HG02798 (cell line): Measurements from ENCODE around the gene PRTG.
A peak's percentile ranks its signal among the peaks of the same experiment; 100 is the strongest.
"Not testable (repeated sequence)": the region's sequence is repeated elsewhere in the genome, so short reads cannot be mapped to it uniquely, and the experiment has no call there.

Experiments
- ATAC-seq: cut with Tn5 transposase; IDR thresholded peaks from one replicate; pipeline ENCODE4 v1.9.1; 2021; ENCODE audit warnings: mild to moderate bottlenecking; ENCODE audit not compliant: unreplicated experiment, poor library complexity

PRTG gene

GRCh38 chr15:55652909-55653495 lies 90.0 kb downstream of the PRTG start:
- ATAC-seq: no peak

- no peak for ATAC-seq
These were observed 90.6 kb downstream of the PRTG start for GRCh38 chr15:55652359-55652758.

GRCh38 chr15:55649058-55649423 lies 93.9 kb downstream of the PRTG start:
- no peak for ATAC-seq

- ATAC-seq: no peak
These were observed 104.2 kb downstream of the PRTG start for GRCh38 chr15:55638764-55639163.

- no peak for ATAC-seq
These were observed 105.9 kb downstream of the PRTG start for GRCh38 chr15:55637086-55637485.

- no peak for ATAC-seq
These were observed 109.2 kb downstream of the PRTG start for GRCh38 chr15:55633731-55634130.

- ATAC-seq: no peak
These were observed 110.5 kb downstream of the PRTG start for GRCh38 chr15:55632434-55632833.

GRCh38 chr15:55630858-55631257 lies 112.1 kb downstream of the PRTG start:
- no peak for ATAC-seq

- no peak for ATAC-seq
These were observed 114.6 kb downstream of the PRTG start for GRCh38 chr15:55628369-55628730.

GRCh38 chr15:55627730-55628368 lies 115.1 kb downstream of the PRTG start:
- no peak for ATAC-seq

GRCh38 chr15:55619783-55620182 lies 123.2 kb downstream of the PRTG start:
- ATAC-seq: no peak

GRCh38 chr15:55618387-55618786 lies 124.6 kb downstream of the PRTG start:
- no peak for ATAC-seq

GRCh38 chr15:55615445-55615844 lies 127.5 kb downstream of the PRTG start:
- ATAC-seq: no peak

- no peak for ATAC-seq
These were observed 129.2 kb downstream of the PRTG start for GRCh38 chr15:55613727-55614126.

- ATAC-seq: no peak
These were observed 136.7 kb downstream of the PRTG start for GRCh38 chr15:55606214-55606613.

- ATAC-seq: no peak
These were observed 141.6 kb downstream of the PRTG start for GRCh38 chr15:55601374-55601773.

- ATAC-seq: no peak
These were observed 143.5 kb downstream of the PRTG start for GRCh38 chr15:55599439-55599838.

GRCh38 chr15:55593019-55593418 lies 149.9 kb downstream of the PRTG start:
- ATAC-seq: not testable (repeated sequence)

GRCh38 chr15:55590788-55591187 lies 152.2 kb downstream of the PRTG start:
- ATAC-seq: no peak

GRCh38 chr15:55589287-55589686 lies 153.7 kb downstream of the PRTG start:
- no peak for ATAC-seq

- no peak for ATAC-seq
These were observed 154.2 kb downstream of the PRTG start for GRCh38 chr15:55588815-55589115.

- ATAC-seq: peak; percentile 75
These were observed 154.7 kb downstream of the PRTG start, which contains the start of gene PYGO1 for GRCh38 chr15:55588070-55588814. Gene PYGO1 (minus strand): TSS chr15:55588345. CDS start chr15:55587883, 462 bp downstream.
